ENCODE data around the gene NR1H3.
"Not testable (repeated sequence)": the region's sequence is repeated elsewhere in the genome, so short reads cannot be mapped to it uniquely, and the experiment has no call there.

Gene NR1H3

GRCh38 chr11:47257517-47258316 lies at the start of gene NR1H3:
NR1H3 (plus strand) TSS chr11:47257996; CDS start chr11:47259217, 1,221 bp downstream.
- peak within 1 kb of the TSS; percentile 69 to 77 (median 74) for H3K4me3 Mint-ChIP-seq
- no peaks in the 10 kb centered on the region for H3K27me3 Mint-ChIP-seq (ENCODE audit: low read depth)
- H3K27ac Mint-ChIP-seq: peak within 1 kb of the TSS; percentile 91 to 95 (median 93)
- no peaks in the 10 kb centered on the region for H3K9me3 Mint-ChIP-seq
- H3K4me1 Mint-ChIP-seq: peaks cover 46% of the 10 kb centered on the region
- H3K36me3 Mint-ChIP-seq (ENCODE audit: low read depth): no peaks in the 10 kb centered on the region
- TF ChIP-seq CTCF (IDR thresholded peaks at IDR 0.05; ENCODE audit: unreplicated experiment in 3 of 3): peak; percentile 58 to 71 (median 66)

- not testable (repeated sequence) for H3K9me3 Mint-ChIP-seq; H3K27me3 Mint-ChIP-seq (ENCODE audit: low read depth); H3K4me1 Mint-ChIP-seq; H3K36me3 Mint-ChIP-seq (ENCODE audit: low read depth); H3K4me3 Mint-ChIP-seq; H3K27ac Mint-ChIP-seq
These were observed 49.7 kb upstream of the NR1H3 start for GRCh38 chr11:47208008-47208552.

- Mint-ChIP-seq H3K27me3 (ENCODE audit: low read depth) (no peaks in the 10 kb centered on the region), H3K36me3 (ENCODE audit: low read depth) (no peaks in the 10 kb centered on the region), H3K27ac (no peak overlapping the region), H3K9me3 (no peaks in the 10 kb centered on the region), H3K4me1 (no peaks in the 10 kb centered on the region), H3K4me3 (no peak overlapping the region)
- TF ChIP-seq CTCF (IDR thresholded peaks at IDR 0.05; ENCODE audit: unreplicated experiment in 3 of 3): no peak
These were observed 49.2 kb upstream of the NR1H3 start for GRCh38 chr11:47208628-47209027.

GRCh38 chr11:47212938-47213337 lies 44.9 kb upstream of the NR1H3 start:
- peak overlapping the region in 1 of 3 experiments; percentile 84 for H3K4me3 Mint-ChIP-seq
- H3K4me1 Mint-ChIP-seq: peaks cover 23% of the 10 kb centered on the region
- no peaks in the 10 kb centered on the region for H3K27me3 Mint-ChIP-seq (ENCODE audit: low read depth)
- no peak overlapping the region for H3K27ac Mint-ChIP-seq
- no peak for TF ChIP-seq CTCF (IDR thresholded peaks at IDR 0.05; ENCODE audit: unreplicated experiment in 3 of 3)
- no peaks in the 10 kb centered on the region for H3K36me3 Mint-ChIP-seq (ENCODE audit: low read depth)
- H3K9me3 Mint-ChIP-seq: no peaks in the 10 kb centered on the region

- Mint-ChIP-seq H3K27me3 (ENCODE audit: low read depth) (no peaks in the 10 kb centered on the region), H3K4me1 (peaks cover 29% of the 10 kb centered on the region), H3K27ac (peak overlapping the region; percentile 63 to 91 (median 77)), H3K9me3 (no peaks in the 10 kb centered on the region), H3K4me3 (peak overlapping the region; percentile 84 to 85 (median 85)), H3K36me3 (ENCODE audit: low read depth) (no peaks in the 10 kb centered on the region)
- no peak for TF ChIP-seq CTCF (IDR thresholded peaks at IDR 0.05; ENCODE audit: unreplicated experiment in 3 of 3)
These were observed 43.7 kb upstream of the NR1H3 start for GRCh38 chr11:47213950-47214565.

- Mint-ChIP-seq H3K9me3 (no peaks in the 10 kb centered on the region), H3K36me3 (ENCODE audit: low read depth) (peaks cover 4% of the 10 kb centered on the region), H3K4me1 (peaks cover 29% of the 10 kb centered on the region), H3K4me3 (peak overlapping the region; percentile 84 to 89 (median 88)), H3K27ac (peak overlapping the region; percentile 61 to 93 (median 91)), H3K27me3 (ENCODE audit: low read depth) (no peaks in the 10 kb centered on the region)
- no peak for TF ChIP-seq CTCF (IDR thresholded peaks at IDR 0.05; ENCODE audit: unreplicated experiment in 3 of 3)
These were observed 42.4 kb upstream of the NR1H3 start for GRCh38 chr11:47215366-47215910.

All from nephron (organoid).